HG03095 (cell line): ENCODE data around the gene ARHGAP30.

Experiments used
- ATAC-seq: cut with Tn5 transposase; IDR thresholded peaks from one replicate; pipeline ENCODE4 v1.9.1; 2021; ENCODE audit warnings: moderate library complexity; ENCODE audit not compliant: unreplicated experiment

Gene ARHGAP30

GRCh38 chr1:161091796-161092507 lies 22.3 kb upstream of the ARHGAP30 start:
- ATAC-seq, result no peak

GRCh38 chr1:161091093-161091492 lies 21.4 kb upstream of the ARHGAP30 start:
- ATAC-seq, result no peak

DNA sequence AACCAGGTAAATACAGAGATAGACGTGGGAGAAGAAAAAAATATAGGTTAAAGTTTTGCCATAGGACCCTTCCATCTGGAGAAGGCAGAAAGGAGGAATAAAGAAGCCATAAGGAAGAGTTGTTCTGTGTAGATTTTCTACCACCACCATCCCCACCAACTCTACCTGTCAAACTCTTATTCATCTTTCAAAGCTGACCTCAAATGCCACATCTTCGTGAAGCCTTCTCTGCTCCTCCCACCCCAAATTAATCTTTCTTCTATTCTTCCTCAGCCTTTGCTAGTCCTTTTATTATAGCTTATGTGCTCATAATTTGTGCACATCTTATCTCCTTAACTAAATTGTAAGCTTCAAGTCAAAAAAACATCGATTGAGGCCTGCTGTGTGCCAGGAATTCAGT lies 20.9 kb upstream of the ARHGAP30 start:
- ATAC-seq, result no peak

- no peak for ATAC-seq
Measured at GRCh38 chr1:161089938-161090337, 20.2 kb upstream of the ARHGAP30 start.

GRCh38 chr1:161089251-161089924 lies 19.7 kb upstream of the ARHGAP30 start, which contains the start of gene NECTIN4:
TSS of gene NECTIN4 (minus strand) at chr1:161089558. CDS start at chr1:161089296, 262 bp downstream.
- no peak for ATAC-seq

DNA sequence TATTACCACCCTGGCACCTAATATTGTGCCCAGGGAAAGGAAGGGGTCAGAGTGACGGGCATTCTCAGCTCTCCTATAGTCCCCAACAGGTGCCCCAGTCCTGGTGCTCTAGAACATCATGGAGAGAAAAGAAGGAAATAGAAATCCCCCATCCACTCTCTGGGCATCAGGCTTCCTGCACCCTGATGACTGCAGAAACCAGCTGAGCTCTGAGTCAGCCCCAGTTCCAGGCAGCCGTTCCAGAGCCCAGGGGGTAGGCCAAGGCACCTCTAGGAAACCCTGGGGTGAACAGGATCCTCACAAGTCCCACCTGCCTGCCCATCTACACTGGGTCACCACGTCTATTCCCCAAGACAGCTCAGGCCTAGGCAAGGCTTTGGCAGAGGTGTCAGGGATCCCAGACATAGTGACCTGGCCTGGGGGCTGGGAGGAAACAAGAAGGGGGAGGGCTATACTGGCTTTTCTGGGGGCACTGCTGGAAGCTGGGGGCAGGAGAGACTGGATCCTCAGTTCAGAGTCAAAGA lies 19.0 kb upstream of the ARHGAP30 start:
- no peak for ATAC-seq

DNA sequence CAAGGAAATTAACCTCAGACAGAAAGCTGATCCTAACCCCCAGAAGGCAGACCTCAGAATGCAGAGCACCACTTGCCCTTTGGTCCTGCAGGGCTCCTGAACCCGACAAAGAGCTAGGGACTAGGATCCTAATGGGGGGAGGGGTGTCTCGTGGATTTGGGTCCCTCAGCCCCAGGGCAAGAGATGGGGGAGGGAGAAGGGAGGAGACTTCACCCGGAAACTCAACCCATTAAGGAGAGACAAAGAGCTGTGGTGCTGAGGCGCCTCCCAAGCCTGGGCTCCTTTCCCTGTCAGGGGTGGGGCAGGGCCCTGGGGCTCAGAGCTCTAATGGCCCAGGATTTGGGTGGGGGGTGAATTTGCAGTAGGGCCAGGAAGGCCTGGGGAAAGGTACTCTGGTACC lies 16.8 kb upstream of the ARHGAP30 start:
- ATAC-seq, result no peak

- no peak for ATAC-seq
Measured at GRCh38 chr1:161085165-161085564, 15.5 kb upstream of the ARHGAP30 start.

DNA sequence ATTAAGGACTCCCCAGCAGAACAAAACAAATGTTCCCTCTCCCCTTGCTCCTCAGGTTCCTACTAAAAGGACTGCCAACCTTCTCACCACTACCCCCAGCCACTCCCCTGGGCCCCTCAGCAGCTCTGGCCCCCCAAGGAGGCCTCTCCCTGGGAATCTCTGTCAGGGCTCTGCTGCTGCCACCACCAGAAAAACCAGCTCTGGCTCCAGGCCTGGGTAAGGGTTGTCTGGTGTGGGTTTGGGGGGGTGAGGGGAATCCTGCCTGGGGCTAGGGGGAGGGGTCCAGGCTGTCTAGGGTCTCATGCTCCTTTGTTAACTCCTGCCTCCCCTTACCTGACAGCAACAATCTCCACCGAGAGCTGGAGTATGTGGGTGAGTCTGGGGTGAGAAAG lies 14.9 kb upstream of the ARHGAP30 start:
- no peak for ATAC-seq

DNA sequence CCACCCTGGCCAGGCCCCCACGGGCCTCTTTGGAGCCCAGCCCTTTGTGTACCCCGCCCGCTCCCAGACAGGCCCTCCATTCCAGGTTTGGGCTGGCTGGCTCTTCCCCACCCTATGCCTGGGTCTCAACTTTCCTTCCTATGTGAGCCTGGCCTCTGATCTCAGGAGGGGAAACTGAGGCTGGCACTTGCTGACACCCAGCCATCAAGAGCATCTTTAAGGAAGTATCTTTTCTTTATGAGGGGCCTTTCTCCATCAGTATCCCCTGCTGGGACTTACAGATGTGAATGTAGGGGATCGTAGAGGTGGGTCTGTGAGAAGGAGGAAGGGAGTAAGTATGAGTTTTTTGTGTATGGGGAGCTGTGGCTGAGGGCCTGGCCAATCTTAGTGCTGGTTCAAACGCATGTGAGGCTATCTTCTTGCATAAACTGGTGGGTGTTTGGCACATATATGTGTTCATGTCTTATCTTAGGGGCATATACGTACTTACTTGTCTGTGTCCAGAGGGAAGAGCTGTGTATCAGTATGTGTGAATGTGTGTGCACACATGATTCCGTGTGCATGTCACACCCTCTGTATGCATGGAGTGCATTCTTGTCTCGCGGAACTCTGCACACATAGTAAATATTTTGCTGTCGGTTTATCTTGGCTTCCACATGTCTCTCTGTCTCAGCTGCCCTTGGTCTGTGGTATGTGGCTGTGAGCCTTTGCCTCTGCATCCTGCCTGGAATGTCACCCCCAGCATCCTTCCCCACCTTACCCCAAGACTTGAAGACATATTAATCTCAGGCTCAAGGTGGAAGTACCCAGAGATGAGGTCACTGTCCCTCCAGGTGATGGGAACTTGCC lies 14.3 kb upstream of the ARHGAP30 start:
- no peak for ATAC-seq

DNA sequence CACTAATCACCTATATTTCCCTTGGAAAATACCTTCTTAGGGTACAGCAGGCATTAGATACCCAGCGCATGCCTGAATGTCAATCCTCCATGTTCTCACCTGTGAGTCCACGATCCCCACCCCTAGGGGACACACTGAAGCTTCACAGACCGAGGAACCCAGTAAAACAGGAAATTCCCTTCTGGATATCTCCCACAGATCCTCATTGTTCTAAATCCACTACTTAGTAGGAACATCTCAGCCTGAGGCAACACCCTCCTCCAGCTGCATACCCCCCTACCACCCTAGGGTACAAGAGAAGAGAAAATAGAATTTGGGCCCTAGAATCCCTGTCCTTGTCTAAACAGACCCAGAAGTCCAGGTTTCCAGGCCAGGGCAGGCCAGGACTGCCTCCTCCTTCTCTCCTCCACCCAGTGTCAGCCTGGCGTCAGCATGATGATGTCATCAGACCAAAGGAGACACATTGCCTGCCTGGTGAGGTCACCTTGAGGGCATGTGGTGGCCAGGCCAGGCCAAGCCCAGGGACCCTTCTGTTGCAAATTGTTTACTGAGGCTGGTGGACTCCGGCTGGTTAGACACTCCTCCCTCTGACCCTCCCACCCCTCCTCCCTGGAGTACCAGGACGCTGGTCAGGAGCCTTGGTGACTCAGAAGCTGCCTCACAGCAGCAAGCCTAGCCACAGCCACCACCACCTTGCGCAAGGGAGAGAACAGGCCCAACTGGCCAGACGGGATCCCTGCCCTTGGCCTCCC lies 13.5 kb upstream of the ARHGAP30 start:
- no peak for ATAC-seq

DNA sequence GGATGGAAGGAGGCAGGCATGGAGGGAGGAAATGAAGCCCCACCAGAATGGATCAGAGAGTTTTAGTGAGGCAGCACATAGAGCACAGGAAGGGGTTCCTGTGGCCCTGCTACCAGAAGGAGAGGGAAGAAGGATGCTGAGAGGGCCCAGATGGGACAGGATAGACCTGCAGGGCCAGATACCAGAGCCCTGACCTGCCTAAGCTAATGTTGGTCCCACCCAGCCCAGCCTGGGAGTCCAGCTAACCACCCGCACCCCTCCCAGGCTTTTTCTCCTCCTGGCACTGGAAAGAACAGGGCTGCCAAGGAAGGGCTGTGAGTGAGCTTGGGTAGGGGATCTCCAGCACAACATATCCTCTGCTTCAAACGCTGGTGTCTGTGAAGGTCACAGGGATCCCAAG lies 12.8 kb upstream of the ARHGAP30 start:
- no peak for ATAC-seq

DNA sequence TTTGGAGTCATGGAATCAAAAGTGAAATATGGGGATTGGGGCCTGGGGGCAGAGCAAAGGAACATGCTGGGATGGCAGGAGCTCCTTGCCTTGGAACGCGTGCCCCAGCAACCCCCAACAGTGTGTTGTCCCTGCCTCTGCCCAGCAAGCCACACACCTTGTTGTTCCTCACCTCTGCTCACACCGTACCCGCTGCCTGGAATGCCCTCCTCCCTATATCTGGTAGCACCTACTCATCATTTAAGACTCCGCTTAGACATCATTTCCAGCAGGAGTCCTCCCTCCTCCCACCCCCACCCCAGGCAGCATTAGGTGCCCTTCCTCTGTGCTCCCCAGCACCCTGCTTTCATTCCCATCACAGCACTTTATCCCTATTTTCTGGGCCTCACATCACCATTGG lies 11.8 kb upstream of the ARHGAP30 start:
- ATAC-seq, result no peak

DNA sequence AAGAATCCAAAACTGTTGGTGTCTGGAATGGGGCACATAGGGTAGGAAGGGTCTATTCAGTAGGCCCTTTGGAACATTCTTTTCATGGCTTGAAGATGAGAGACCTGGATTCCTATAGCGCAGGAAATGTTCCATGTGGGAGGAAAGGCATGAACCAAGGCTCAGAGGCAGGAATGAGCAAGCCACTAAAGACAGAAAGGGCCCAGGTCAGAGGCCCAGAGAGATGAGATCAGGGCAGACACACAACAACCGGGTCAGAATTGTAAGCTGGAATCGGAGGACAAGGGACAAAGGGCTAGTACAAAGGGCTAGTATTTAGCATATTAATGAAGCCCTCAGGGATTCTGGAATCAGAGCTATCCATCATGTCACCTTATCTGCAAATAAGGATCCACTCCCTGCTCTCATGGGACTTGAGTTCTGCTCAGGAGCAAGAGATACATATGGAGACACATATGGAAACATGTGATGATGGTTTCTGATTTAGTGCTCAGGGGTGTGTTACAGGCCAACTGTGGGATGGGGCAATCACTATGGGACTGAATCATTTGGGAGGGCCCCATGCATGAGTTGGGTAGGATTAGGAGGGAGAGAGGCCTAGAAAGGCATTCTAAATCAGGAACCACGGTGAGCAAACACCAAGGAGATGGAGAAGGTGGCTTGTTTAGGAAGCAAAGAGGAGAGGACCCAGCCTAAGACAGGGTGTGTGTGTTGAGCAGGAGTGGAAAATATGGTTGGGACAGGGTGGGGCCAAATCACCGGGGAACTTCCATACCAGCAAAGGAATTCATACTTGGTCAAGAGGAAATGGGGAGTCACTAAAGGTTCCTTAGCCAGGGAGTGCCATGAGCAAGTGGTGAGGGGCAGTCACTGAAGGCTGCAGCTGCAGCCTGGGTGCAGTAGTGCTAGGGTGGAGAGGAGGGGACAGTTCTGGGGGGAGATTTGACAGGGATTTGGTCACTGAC lies 11.0 kb upstream of the ARHGAP30 start:
- no peak for ATAC-seq

DNA sequence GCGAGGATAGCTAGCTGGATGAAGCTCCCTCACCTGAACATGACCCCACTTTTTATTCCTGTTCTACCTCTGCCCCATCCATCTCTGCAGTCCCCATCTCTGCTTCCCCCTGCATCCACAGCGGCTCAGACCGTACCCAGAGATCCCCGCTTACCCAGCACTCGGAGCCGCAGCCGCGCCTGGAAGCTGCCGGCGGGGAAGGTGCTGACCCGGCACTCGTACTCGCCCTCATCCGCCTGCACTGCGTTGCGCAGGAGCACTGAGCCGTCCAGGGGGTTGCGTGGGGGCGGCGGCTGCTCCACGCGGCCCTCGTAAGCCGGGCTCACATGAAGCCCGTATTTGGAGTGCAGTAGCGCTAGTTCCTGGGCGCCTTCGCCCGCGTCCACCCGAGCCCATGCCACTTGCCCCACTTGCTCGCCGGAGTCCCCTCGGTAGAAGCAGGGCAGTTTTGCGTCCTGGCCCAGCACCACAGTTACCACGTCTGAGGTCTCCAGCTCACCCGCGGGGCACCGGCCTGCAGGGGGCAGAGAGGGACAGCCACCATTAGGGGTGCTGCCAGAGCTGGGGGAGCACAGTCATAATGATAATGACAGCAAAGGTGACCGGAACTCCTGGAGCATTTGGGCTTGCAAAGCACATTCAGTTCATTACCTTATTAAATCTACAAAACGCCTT lies 9.9 kb upstream of the ARHGAP30 start:
- ATAC-seq, result no peak

GRCh38 chr1:161077426-161077825 lies 7.7 kb upstream of the ARHGAP30 start:
- no peak for ATAC-seq

DNA sequence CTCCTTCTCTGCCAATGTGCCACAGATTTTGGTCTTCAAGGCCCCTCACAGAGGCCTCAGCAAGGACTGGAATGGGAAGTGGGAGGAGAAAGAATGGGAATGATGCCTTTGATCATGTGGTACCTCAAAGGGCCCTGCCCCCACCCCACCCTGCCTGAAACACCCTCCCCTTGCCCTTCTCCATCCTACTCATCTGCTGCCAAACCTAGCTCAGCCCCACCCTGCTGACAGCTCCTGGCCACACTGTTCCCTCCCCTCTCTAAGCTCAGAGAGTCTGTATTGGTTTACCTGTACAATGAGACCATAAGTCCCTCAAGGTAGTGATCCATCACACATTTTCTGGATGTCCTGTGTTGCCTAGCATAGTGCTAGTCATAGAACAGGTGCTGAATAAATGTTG lies 6.7 kb upstream of the ARHGAP30 start:
- no peak for ATAC-seq

GRCh38 chr1:161074676-161075368 lies 5.1 kb upstream of the ARHGAP30 start:
- no peak for ATAC-seq
